Endothelial cell of umbilical vein (primary cell): ENCODE data around the gene OR1M1. TPM values are rescaled to one million over a fixed set of nuclear protein-coding genes. Genes with fewer than 3 reads are reported as not detected.

Experiments
- BruUV-seq: library from RNA; stranded (reverse); fragments of 400-500 nt; replicated peaks from 2 replicates; lab custom pipeline; 2021; lab: Mats Ljungman, UMichigan
- CTCF ChIA-PET: fragments of 300-600, 350-600 bp; sonication (Branson Sonifier 250); formaldehyde crosslinking; loops from one replicate; lab custom pipeline; 2021; ENCODE audit warnings: antibody characterized with exemption, inconsistent platforms; lab: Charles Lee
- POLR2A ChIA-PET: fragments of 300-600, 350-600 bp; sonication (Branson Sonifier 250); formaldehyde crosslinking; loops from one replicate; lab custom pipeline; 2021; ENCODE audit warnings: antibody characterized with exemption, inconsistent platforms; lab: Charles Lee
- DNase-seq: peaks from one replicate; pipeline ENCODE4 v3.0.0-alpha.2; 2011; ENCODE audit warnings: low read depth, low spot score
- FAIRE-seq: peaks from 2 replicates; lab custom pipeline; 2011; peaks lifted over from hg19 to GRCh38; lab: Jason Lieb, UNC
- H2AFZ ChIP-seq: 2 replicates; pipeline ENCODE4 v1.6.0; 2012; ENCODE audit warnings: low read depth, low read length, control low read depth, inconsistent platforms
- H3K27ac ChIP-seq: 2 replicates; pipeline ENCODE4 v1.5.1; 2011; ENCODE audit warnings: low read depth, mild to moderate bottlenecking, control low read depth, low read length, moderate library complexity; ENCODE audit not compliant: insufficient read depth
- H3K27me3 ChIP-seq, 2 experiments: 2 replicates each; pipeline versions ENCODE4 v1.6.0 to v1.6.1; 2011; ENCODE audit warnings: low read length in 2 of 2, mixed read lengths in 1 of 2; ENCODE audit not compliant: control insufficient read depth in 2 of 2, insufficient read depth in 2 of 2
- H3K36me3 ChIP-seq, 2 experiments: 2 replicates in 1 of 2; 3 replicates in 1 of 2; pipeline ENCODE4 v1.5.1; 2011; ENCODE audit warnings: low read length in 2 of 2, mild to moderate bottlenecking in 1 of 2, moderate library complexity in 1 of 2; ENCODE audit not compliant: control insufficient read depth in 2 of 2, insufficient read depth in 2 of 2; ENCODE audit errors: extremely low read depth in 1 of 2
- H3K4me1 ChIP-seq: 3 replicates; pipeline ENCODE4 v1.5.1; 2011; ENCODE audit warnings: mild to moderate bottlenecking, low read length; ENCODE audit not compliant: control insufficient read depth, insufficient read depth; ENCODE audit errors: extremely low read depth
- H3K4me2 ChIP-seq: 2 replicates; pipeline ENCODE4 v1.6.1; 2011; ENCODE audit warnings: low read length, control low read depth, mixed read lengths; ENCODE audit not compliant: insufficient read depth
- H3K4me3 ChIP-seq, 3 experiments: fragments of 200-600 bp in 1 of 3; sonication (generic), shearing (Covaris generic) in 1 of 3; replicated peaks in 1 of 3; 2 replicates each; pipeline ENCODE4 v1.5.1; 2011 to 2016; ENCODE audit warnings: control low read depth in 3 of 3, low read length in 3 of 3, mild to moderate bottlenecking in 2 of 3, inconsistent platforms in 1 of 3, low read depth in 1 of 3, moderate library complexity in 1 of 3; ENCODE audit not compliant: insufficient read depth in 1 of 3
- H3K79me2 ChIP-seq: 2 replicates; pipeline ENCODE4 v1.6.0; 2012; ENCODE audit warnings: low read length, inconsistent platforms; ENCODE audit not compliant: control insufficient read depth, insufficient read depth
- H3K9ac ChIP-seq: replicated peaks from 2 replicates; pipeline ENCODE3; 2011; ENCODE audit warnings: low read length, control low read depth; ENCODE audit not compliant: insufficient read depth; ENCODE audit errors: extremely low read depth
- H3K9me1 ChIP-seq: replicated peaks from 3 replicates; pipeline ENCODE4 v1.6.0; 2011; ENCODE audit warnings: mild to moderate bottlenecking, low read length; ENCODE audit not compliant: control insufficient read depth, insufficient read depth; ENCODE audit errors: extremely low read depth
- H3K9me3 ChIP-seq: replicated peaks from 2 replicates; pipeline ENCODE4 v1.5.1; 2012; ENCODE audit warnings: low read length, inconsistent platforms; ENCODE audit not compliant: control insufficient read depth, insufficient read depth
- H4K20me1 ChIP-seq: replicated peaks from 2 replicates; pipeline ENCODE3; 2011; ENCODE audit warnings: mild to moderate bottlenecking, low read length; ENCODE audit not compliant: control insufficient read depth, insufficient read depth; ENCODE audit errors: extremely low read depth
- CTCF ChIP-seq, 2 donors: IDR thresholded peaks; 1 replicate in 1 of 2; 2 replicates in 1 of 2; pipeline ENCODE4 v1.5.1; 2011; ENCODE audit warnings: low read length in 2 of 2, mild to moderate bottlenecking in 2 of 2, moderate library complexity in 2 of 2, control low read depth in 1 of 2, inconsistent platforms in 1 of 2, low read depth in 1 of 2; ENCODE audit not compliant: insufficient read depth in 1 of 2; ENCODE audit errors: extremely low read depth in 1 of 2
- JUN ChIP-seq: IDR thresholded peaks from 2 replicates; pipeline ENCODE4 v1.6.1; 2011; ENCODE audit warnings: borderline replicate concordance, low read depth; ENCODE audit not compliant: insufficient read length, insufficient read depth
- MAX ChIP-seq: IDR thresholded peaks from 2 replicates; pipeline ENCODE4 v1.6.1; 2011; ENCODE audit not compliant: insufficient read depth, insufficient read length
- MYC ChIP-seq: IDR thresholded peaks from one replicate; pipeline ENCODE4 v1.6.1; 2011; ENCODE audit warnings: mild to moderate bottlenecking, low read depth, low read length
- POLR2AphosphoS5 ChIP-seq: IDR thresholded peaks from 2 replicates; pipeline ENCODE4 v1.6.1; 2012; ENCODE audit warnings: low read depth, mild to moderate bottlenecking, control low read depth, low read length, moderate library complexity; ENCODE audit not compliant: insufficient read depth
- dilution Hi-C: fragments of 300-500 bp; cut with MboI; formaldehyde crosslinking; loops from one replicate; pipeline ENCODE4 v1.15.0; 2019; ENCODE audit warnings: low sequenced_read_pairs; ENCODE audit not compliant: extremely low pct_ligation_motif_present
- intact Hi-C: fragments of 100-400 bp; cut with micrococcal nuclease; formaldehyde crosslinking; loops from one replicate; pipeline ENCODE4 v1.10.0; 2022
- polyA plus RNA-seq, 4 experiments: library from polyadenylated mRNA; depleted of rRNA in 3 of 4; stranded (reverse) in 3 of 4; unstranded in 1 of 4; fragments of >200 nt; gene quantifications; 2 replicates each; pipeline versions ENCODE4 v1.2.1 to v1.2.3, GENCODE V29; 2011 to 2012; ENCODE audit warnings: missing spikeins in 1 of 4
- total RNA-seq: library from RNA; stranded (reverse); gene quantifications from 2 replicates; pipeline ENCODE4 v1.2.3, GENCODE V29; 2021

OR1M1 gene
- total and polyA plus RNA-seq, 2 donors (not counting 3 experiments of a cell fraction or from before 2014, with no cell fraction given): not detected

GRCh38 chr19:9109959-9110358 is 23.1 kb downstream of the OR1M1 start:
- dilution Hi-C loops: no loop called here

GRCh38 chr19:9115307-9115813 is 28.5 kb downstream of the OR1M1 start, which contains the start of gene OR7G1:
Gene OR7G1 (minus strand): TSS chr19:9115763. CDS start chr19:9115763, 0 bp downstream.
- H3K36me3 ChIP-seq: no peaks in the 10 kb centered on the region
- POLR2A ChIA-PET: interaction anchor here (0.7 kb wide), 1 partner anchor 54 kb away, joined by 6 read pairs; no protein-coding TSS in a partner anchor
- H3K9ac ChIP-seq: no peak within 1 kb of the TSS
- CTCF ChIA-PET: no interaction called here
- no peaks in the 10 kb centered on the region for H3K9me1 ChIP-seq
- no TSS peak for BruUV-seq
- H3K4me3 ChIP-seq: no peak within 1 kb of the TSS
- H2AFZ ChIP-seq: no peak within 1 kb of the TSS
- FAIRE-seq: no peak
- H4K20me1 ChIP-seq: no peaks in the 10 kb centered on the region
- no peaks in the 10 kb centered on the region for H3K9me3 ChIP-seq
- no peaks in the 10 kb centered on the region for H3K4me1 ChIP-seq
- DNase-seq: no peak
- H3K79me2 ChIP-seq: no peaks in the 10 kb centered on the region
- no peak within 1 kb of the TSS for H3K27ac ChIP-seq
- TF ChIP-seq CTCF (IDR thresholded peaks at IDR 0.05; ENCODE audit: extremely low read depth in 1 of 2, insufficient read depth in 1 of 2, low read depth in 1 of 2, low read length in 2 of 2): no peak
- dilution Hi-C loops: no loop called here
- intact Hi-C loops: no loop called here
- no peak within 1 kb of the TSS for H3K4me2 ChIP-seq
- H3K27me3 ChIP-seq: no peaks in the 10 kb centered on the region

More at GRCh38 chr19:9109959-9110358, 23.1 kb downstream of the OR1M1 start:
- ChIA-PET POLR2A (no interaction called here), CTCF (no interaction called here)
- TF ChIP-seq JUN: no peak
- TF ChIP-seq POLR2AphosphoS5: no peak
- TF ChIP-seq MYC: no peak
- no peak for TF ChIP-seq MAX
- no peaks in the 10 kb centered on the region for H4K20me1 ChIP-seq
- FAIRE-seq (no peak), DNase-seq (no peak)
- no peaks in the 10 kb centered on the region for H3K79me2 ChIP-seq
- intact Hi-C loops: no loop called here
- no peaks in the 10 kb centered on the region for H3K9me1 ChIP-seq
- H3K9ac ChIP-seq: no peak overlapping the region
- H3K27ac ChIP-seq: no peak overlapping the region
- no peaks in the 10 kb centered on the region for H3K9me3 ChIP-seq
- no peak overlapping the region for H3K4me3 ChIP-seq
- no peak overlapping the region for H3K4me2 ChIP-seq
- no peak overlapping the region for H2AFZ ChIP-seq
- H3K27me3 ChIP-seq: no peaks in the 10 kb centered on the region
- no TSS peak for BruUV-seq
- H3K36me3 ChIP-seq: no peaks in the 10 kb centered on the region
- no peaks in the 10 kb centered on the region for H3K4me1 ChIP-seq
